Lung microvascular endothelial cell (primary cell): Measurements from ENCODE around the gene ARID1B. TPM values are rescaled to one million over a fixed set of nuclear protein-coding genes. Genes with fewer than 3 reads are reported as not detected.
A peak's percentile ranks its signal among the peaks of the same experiment; 100 is the strongest.

Experiments
- DNase-seq, 2 donors: peaks; one replicate each; pipeline versions ENCODE4 v3.0.0 to v3.0.0-alpha.2; 2010; ENCODE audit warnings: low read depth in 2 of 2
- total RNA-seq: library from RNA; depleted of rRNA; stranded (reverse); fragments of >200 nt; gene quantifications from 2 replicates; pipeline ENCODE4 v1.2.1, GENCODE V29; 2014

ARID1B gene
- total RNA-seq, 1 donor from 2014 or later: 33.1 TPM

DNA sequence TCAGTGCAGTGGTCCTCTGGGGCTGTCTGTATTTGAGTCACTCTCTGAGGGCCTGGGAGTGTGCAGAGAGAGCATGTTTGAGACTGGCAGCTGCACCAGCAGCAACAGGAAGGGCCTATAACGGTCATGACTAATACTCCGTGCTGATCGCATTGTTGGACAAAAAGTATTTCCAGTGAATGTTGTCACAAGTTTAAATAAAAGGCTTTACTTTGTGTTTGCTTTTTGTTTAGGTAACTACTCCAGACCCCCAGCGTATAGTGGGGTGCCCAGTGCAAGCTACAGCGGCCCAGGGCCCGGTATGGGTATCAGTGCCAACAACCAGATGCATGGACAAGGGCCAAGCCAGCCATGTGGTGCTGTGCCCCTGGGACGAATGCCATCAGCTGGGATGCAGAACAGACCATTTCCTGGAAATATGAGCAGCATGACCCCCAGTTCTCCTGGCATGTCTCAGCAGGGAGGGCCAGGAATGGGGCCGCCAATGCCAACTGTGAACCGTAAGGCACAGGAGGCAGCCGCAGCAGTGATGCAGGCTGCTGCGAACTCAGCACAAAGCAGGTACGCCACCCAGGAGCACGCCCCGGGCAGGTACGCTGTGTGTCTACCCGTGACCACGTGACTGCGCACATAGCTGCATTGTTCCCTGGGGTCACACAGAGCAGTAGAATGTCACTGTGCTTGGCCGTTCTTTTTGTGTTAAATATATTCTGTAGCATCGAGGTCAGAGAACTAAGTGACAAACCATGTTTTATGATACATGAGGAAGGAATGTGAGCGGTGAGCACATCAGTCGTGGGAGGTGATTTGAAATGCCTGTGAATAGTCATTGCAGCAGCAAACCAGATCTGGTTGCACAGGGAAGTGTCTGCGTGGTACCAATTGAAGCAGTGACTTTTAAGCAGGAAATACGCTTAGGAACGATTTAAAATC is 371.5 kb downstream of the ARID1B start:
- peak; percentile 94 to 97 for DNase-seq

GRCh38 chr6:157150076-157150475 is 372.9 kb downstream of the ARID1B start:
- no peak for DNase-seq

DNA sequence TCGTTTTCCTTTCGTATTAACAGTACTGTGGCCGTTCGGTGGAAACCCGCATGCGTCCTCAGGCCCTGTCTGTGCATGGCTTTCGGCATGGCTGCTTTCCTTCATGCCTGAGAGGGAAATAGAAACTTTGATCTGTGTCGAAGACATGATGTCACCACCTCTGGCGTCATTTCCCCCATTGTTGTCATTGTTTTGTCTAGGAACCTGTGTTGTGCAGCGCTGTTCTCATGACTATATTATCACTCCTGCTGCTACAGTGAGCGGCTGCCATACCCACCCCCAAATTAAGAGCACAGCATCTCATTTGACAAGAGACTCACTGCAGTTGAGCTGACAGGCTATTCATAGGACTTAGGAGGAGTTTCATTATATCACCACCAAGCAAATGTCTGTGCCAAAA is 373.9 kb downstream of the ARID1B start:
- peak; percentile 69 to 79 for DNase-seq

DNA sequence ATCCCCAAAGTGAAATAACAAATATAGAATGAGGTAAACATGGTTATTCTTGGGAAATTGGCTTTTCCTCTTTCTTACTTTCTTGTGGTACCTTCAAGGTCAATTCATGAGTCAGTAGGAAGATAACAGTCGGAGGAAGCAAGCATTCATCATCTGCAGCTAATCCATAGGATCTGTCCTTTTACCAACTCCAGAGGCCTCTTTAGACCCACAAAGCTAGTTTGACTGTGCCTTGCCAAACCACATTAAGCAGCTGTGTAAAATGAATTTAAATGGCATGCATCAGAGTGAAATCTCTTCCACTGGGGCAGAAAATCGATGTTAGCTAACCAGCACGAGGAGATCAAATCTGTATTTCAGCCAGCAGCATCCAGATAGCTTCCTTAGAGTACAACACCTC is 374.8 kb downstream of the ARID1B start:
- DNase-seq: peak in 1 of 2 donors; percentile 78

- no peak for DNase-seq
Observed at GRCh38 chr6:157152556-157152955, 375.4 kb downstream of the ARID1B start.

- no peak for DNase-seq
Observed at GRCh38 chr6:157155804-157156203, 378.6 kb downstream of the ARID1B start.

GRCh38 chr6:157157258-157157657 is 380.1 kb downstream of the ARID1B start:
- no peak for DNase-seq

DNA sequence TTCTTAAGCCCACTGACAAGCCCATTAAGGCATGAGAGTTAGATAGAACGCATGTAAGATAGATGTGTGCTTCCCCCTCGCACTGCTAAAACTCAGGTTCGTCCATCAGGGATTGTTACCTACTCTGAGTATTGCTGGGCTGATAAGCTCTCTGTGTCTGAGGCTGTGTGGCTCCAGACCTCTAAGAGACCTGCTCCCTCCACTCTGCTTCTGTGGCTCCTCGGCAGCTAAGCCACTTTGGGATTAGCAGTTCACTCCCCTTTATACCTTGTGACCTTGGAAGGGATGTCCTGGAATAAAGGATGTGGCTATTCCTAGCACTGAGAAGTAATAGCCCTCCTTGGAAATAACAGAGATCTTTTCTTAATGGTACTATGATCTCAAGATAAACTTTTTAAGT is 381.3 kb downstream of the ARID1B start:
- no peak for DNase-seq

DNA sequence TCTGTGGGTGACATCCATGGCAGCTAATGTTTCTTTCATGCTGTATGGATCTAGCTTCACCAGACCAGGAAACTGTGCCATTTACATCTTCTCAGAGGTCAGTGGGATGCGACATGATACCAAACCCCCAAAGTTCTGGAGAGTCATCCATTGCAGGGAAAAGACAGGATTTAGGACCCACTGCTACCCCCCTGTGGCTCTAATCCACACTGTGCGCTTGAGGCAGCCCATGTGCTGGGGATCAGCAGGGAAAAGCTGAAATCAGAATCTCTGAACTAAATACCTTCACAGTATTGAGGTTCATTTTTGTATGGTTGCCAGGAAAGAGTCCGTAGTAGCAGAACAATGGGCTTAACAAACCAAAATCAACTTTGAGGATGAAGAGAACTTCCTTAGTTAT is 381.7 kb downstream of the ARID1B start:
- DNase-seq: peak; percentile 13 to 47

GRCh38 chr6:157159348-157159747 is 382.2 kb downstream of the ARID1B start:
- no peak for DNase-seq

DNA sequence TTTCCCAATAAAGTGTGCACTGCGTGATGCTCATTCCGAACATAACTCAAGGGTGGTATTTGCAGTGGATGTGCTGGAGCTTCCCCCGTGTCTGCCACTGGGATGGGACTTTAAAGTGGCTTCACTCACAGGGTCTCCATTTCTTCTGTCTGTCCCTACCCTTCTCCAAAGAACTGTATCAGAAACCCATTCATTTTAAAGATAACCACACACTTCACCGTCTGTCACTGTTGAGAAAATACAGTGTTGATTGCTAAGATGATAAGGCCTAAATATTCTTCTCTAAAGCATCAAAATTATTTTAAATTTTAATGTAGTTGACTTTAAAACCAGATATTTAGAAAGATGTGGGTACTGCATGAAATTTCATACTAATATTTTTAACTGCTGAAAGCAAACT is 384.7 kb downstream of the ARID1B start:
- DNase-seq: no peak

GRCh38 chr6:157162766-157163433 is 385.7 kb downstream of the ARID1B start:
- DNase-seq: no peak

DNA sequence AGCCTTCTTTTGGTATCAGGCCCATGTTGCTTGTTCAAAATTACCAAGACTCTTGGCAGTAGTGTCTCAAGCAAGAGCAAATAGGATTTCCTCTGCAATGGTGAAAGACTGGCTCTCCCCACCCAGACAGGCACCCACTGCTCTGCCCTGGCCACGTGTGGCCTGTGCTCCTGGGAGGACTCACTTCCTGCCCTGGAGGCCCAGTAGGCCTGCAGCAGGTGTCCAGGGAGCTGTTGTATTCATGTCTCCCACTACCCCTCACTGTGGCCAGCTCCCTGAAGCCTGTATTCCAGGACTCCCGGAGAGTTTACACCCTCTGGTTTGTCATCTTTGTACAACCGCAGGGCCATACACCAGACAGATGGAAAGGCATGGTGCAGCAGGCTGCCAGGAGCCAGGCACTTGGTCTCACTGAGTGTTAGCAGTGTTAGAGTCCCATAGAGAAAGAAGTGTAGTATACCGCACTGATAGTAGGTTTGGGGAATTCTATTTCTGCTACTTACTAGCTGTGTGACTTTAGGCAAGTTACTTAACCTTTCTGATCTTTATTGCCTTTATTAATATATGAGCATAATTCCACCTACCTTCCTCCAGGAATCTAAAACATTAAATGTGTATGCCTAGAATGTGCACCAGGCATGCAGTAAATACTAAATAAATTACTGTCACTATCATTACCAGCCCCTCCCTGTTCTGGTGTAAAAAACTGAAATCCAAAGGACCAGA is 386.4 kb downstream of the ARID1B start:
- no peak for DNase-seq

DNA sequence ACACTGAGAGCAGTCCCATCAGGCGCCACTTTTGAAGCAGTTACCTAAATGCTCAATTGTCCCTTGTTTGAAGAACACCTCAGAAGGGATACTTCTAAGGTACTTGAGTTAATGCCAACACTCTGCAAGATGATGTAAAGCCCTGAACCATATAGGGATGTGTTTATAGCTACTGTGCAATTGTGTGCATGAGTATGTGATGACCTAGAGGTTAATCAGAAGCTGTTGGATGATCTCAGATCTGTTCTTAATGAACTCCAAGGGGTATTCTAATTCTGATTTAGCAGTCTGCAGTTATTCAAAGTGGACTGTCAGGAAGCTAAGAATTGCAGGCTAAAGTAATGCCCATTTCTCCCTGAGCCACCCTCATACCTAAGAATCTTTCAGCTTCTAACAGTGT is 387.8 kb downstream of the ARID1B start:
- DNase-seq: no peak

- no peak for DNase-seq
Observed at GRCh38 chr6:157166784-157167183, 389.6 kb downstream of the ARID1B start.

DNA sequence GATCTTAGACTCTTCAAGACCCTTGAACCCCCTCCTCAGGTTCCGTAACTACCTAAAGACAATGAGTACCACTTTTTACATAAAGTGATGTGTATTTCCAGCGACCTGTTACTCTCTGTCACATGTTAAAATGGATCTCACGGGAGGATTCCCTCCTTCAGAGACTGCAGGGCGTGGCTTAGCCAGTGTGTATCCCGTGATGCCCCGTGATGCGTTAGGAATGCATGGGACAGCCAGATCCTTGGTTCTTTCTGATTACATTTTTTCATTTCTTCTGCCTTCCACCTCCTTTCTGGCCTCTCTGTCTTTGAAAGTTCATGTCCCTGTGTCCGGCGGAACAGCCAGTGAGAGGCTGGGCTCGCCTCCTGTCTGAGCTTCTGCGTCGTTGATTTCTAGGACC is 390.7 kb downstream of the ARID1B start:
- DNase-seq: no peak

- no peak for DNase-seq
Observed at GRCh38 chr6:157168471-157168870, 391.3 kb downstream of the ARID1B start.

DNA sequence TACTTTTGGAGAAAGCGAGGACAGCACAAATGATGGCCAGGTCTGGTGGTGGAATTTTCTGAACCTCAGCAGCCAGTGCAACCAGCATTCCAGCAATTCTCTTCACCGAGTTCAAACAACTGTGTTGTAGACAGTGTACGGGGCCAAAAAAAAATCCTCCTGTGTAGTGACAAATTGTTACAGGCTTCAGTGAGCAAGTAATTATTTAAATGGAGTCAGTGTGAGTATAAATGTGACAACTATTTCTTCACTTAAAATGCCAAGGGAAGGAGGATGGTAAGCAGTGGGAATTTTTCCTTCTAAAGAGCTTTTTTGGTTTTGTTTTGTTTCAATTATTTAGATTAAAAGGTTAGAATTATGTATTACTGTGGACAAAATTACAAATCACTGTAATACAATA is 392.0 kb downstream of the ARID1B start:
- no peak for DNase-seq

GRCh38 chr6:157169656-157170055 is 392.5 kb downstream of the ARID1B start:
- DNase-seq: no peak

DNA sequence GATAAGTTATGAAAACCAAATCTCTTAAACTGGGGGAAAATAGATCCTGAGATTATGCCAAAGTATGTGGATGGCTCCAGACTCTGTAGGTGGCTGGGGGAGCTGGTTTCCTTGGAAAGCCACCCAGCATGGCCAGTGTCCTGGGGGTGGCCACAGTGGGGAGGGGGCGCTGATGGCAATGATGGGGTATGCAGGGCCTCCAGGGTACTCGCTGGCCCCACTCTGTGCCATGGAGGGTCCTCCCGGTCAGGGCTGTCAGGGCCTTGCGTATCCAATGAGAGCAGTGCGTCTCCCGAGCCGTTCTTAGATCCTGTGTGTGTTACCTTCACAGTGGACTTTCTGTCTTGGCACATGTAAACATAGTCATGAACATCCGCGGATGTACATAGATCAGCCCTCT is 393.4 kb downstream of the ARID1B start:
- no peak for DNase-seq

- no peak for DNase-seq
Observed at GRCh38 chr6:157171801-157172200, 394.6 kb downstream of the ARID1B start.

DNA sequence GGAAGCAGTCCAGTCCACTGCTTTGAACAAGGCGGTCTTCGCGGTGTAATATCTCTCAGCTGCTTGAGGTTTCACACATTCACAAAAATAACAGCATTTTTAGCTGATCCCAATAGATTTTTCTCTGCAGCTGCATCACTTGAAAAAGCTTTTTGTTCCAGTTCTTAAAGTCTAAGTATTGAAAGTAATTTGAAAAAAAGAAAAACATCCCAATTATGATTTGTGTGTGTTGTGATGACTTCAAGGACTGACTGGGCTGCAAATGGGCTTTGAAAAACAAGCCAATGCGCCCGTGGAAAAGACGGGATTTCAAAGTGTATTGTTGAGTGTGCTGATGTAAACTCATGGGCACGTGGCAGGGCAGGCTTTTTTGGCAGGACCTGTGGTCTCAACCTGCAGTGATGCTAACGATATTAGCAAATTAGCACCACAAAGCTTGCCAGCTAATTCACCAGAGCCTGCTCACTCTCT is 395.1 kb downstream of the ARID1B start:
- DNase-seq: no peak
